ENCODE data around the gene MPP4.

MPP4 gene

DNA sequence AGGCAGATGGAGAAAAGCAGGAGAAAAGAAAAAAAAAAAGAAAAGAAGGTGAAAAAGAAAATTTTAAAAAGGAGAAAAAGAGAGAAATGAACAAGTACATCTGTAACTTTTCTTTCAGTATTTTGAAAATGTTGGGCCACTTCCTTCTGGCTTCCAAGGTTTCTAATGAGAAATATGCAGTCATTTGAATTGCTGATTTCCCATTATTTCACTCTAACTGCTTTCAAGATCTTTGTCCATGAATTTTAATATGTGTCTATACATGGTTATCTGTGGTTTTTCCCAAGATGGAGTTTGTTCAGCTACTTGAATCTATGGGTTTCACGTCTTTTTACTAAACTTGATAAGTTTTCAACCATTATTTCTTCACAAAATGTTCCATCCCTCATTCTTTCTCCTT is 14.3 kb upstream of the MPP4 start:
- TF ChIP-seq CSRNP3 (CRISPR knock-in tag; IDR thresholded peaks at IDR 0.05) (no peak), RARB (CRISPR knock-in tag; IDR thresholded peaks at IDR 0.05) (no peak), TSHZ2 (CRISPR knock-in tag; IDR thresholded peaks at IDR 0.05) (no peak), TOX (CRISPR knock-in tag; IDR thresholded peaks at IDR 0.05; ENCODE audit: borderline replicate concordance) (no peak), BACH2 (CRISPR knock-in tag; IDR thresholded peaks at IDR 0.05; ENCODE audit: borderline replicate concordance) (no peak), OSR1 (CRISPR knock-in tag; IDR thresholded peaks at IDR 0.05) (no peak), GLIS3 (CRISPR knock-in tag; IDR thresholded peaks at IDR 0.05) (no peak), ZNF8 (CRISPR knock-in tag; IDR thresholded peaks at IDR 0.05) (no peak), ZNF70 (CRISPR knock-in tag; IDR thresholded peaks at IDR 0.05) (no peak), ZNF565 (CRISPR knock-in tag; conservative IDR thresholded peaks at IDR 0.05; ENCODE audit: low read depth) (no peak), ZFP30 (CRISPR knock-in tag; IDR thresholded peaks at IDR 0.05) (no peak), ARNTL (CRISPR knock-in tag; IDR thresholded peaks at IDR 0.05; ENCODE audit: borderline replicate concordance, low read depth) (no peak), TCF4 (CRISPR knock-in tag; IDR thresholded peaks at IDR 0.05; ENCODE audit: borderline replicate concordance) (no peak), PPARA (CRISPR knock-in tag; IDR thresholded peaks at IDR 0.05; ENCODE audit: borderline replicate concordance) (no peak), ESRRG (CRISPR knock-in tag; IDR thresholded peaks at IDR 0.05) (no peak), ISL1 (CRISPR knock-in tag; IDR thresholded peaks at IDR 0.05) (no peak), SNAI2 (CRISPR knock-in tag; IDR thresholded peaks at IDR 0.05) (no peak), ZC3H10 (CRISPR knock-in tag; IDR thresholded peaks at IDR 0.05) (no peak)
- TF ChIP-seq, protein P1, sequence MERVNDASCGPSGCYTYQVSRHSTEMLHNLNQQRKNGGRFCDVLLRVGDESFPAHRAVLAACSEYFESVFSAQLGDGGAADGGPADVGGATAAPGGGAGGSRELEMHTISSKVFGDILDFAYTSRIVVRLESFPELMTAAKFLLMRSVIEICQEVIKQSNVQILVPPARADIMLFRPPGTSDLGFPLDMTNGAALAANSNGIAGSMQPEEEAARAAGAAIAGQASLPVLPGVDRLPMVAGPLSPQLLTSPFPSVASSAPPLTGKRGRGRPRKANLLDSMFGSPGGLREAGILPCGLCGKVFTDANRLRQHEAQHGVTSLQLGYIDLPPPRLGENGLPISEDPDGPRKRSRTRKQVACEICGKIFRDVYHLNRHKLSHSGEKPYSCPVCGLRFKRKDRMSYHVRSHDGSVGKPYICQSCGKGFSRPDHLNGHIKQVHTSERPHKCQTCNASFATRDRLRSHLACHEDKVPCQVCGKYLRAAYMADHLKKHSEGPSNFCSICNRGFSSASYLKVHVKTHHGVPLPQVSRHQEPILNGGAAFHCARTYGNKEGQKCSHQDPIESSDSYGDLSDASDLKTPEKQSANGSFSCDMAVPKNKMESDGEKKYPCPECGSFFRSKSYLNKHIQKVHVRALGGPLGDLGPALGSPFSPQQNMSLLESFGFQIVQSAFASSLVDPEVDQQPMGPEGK (CRISPR knock-in tag; IDR thresholded peaks at IDR 0.05; ENCODE audit: borderline replicate concordance): no peak
- TF ChIP-seq, protein P2, sequence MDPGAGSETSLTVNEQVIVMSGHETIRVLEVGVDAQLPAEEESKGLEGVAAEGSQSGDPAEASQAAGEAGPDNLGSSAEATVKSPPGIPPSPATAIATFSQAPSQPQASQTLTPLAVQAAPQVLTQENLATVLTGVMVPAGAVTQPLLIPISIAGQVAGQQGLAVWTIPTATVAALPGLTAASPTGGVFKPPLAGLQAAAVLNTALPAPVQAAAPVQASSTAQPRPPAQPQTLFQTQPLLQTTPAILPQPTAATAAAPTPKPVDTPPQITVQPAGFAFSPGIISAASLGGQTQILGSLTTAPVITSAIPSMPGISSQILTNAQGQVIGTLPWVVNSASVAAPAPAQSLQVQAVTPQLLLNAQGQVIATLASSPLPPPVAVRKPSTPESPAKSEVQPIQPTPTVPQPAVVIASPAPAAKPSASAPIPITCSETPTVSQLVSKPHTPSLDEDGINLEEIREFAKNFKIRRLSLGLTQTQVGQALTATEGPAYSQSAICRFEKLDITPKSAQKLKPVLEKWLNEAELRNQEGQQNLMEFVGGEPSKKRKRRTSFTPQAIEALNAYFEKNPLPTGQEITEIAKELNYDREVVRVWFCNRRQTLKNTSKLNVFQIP (CRISPR knock-in tag; IDR thresholded peaks at IDR 0.05; ENCODE audit: borderline replicate concordance, low read depth): no peak
- ATAC-seq: no peak

DNA sequence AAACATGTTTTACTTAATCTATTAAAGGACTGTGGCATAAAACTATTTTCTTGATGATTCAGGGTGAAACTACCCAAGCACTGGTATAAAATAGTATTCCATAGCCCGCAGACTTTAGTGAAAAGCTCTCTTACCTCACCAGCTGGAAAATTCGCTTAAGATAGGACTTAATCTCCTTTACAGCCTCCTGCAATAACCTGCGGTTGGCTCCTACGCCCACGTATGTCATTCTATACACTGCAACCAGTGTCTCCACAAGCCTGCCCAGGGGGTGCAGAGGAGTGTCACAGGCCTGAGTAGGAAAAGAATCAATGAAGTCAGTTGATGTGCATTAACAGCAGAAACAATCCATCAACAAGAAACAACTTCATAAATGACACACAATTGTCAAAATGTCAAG is 11.3 kb upstream of the MPP4 start:
- ATAC-seq: no peak

More for the DNA sequence above, 11.3 kb upstream of the MPP4 start:
- no peak for TF ChIP-seq TCF4 (CRISPR knock-in tag; IDR thresholded peaks at IDR 0.05; ENCODE audit: borderline replicate concordance)
- TF ChIP-seq TOX (CRISPR knock-in tag; IDR thresholded peaks at IDR 0.05; ENCODE audit: borderline replicate concordance): no peak
- no peak for TF ChIP-seq CSDC2 (CRISPR knock-in tag; IDR thresholded peaks at IDR 0.05)
- TF ChIP-seq ESRRG (CRISPR knock-in tag; IDR thresholded peaks at IDR 0.05): no peak
- TF ChIP-seq CSRNP3 (CRISPR knock-in tag; IDR thresholded peaks at IDR 0.05): no peak
- no peak for TF ChIP-seq ZFP3 (CRISPR knock-in tag; IDR thresholded peaks at IDR 0.05)
- TF ChIP-seq, protein P1 (CRISPR knock-in tag; IDR thresholded peaks at IDR 0.05; ENCODE audit: borderline replicate concordance): no peak
- no peak for TF ChIP-seq BACH2 (CRISPR knock-in tag; IDR thresholded peaks at IDR 0.05; ENCODE audit: borderline replicate concordance)
- no peak for TF ChIP-seq ZNF70 (CRISPR knock-in tag; IDR thresholded peaks at IDR 0.05)
- TF ChIP-seq PPARA (CRISPR knock-in tag; IDR thresholded peaks at IDR 0.05; ENCODE audit: borderline replicate concordance): no peak
- no peak for TF ChIP-seq ZNF565 (CRISPR knock-in tag; conservative IDR thresholded peaks at IDR 0.05; ENCODE audit: low read depth)

Measured in SK-N-SH treated with all-trans-retinoic acid at 6 μM for 48 hours (cell line).